Mesenchymal stem cell (in vitro differentiated cells and primary cell): ENCODE measurements around the gene RPH3AL. TPM values are rescaled to one million over a fixed set of nuclear protein-coding genes. Genes with fewer than 3 reads are reported as not detected.

Source experiments
- DNase-seq: peaks from one replicate; pipeline ENCODE4 v3.0.0-alpha.2; 2013
- H2AFZ ChIP-seq: one replicate; pipeline ENCODE4 v1.6.1; 2013; ENCODE audit warnings: low read depth, mild to moderate bottlenecking, control low read depth, inconsistent platforms, low read length, moderate library complexity
- H2AK5ac ChIP-seq: 2 replicates; pipeline ENCODE4 v1.6.1; 2013; ENCODE audit warnings: low read length, moderate library complexity, mild to moderate bottlenecking, inconsistent platforms; ENCODE audit not compliant: severe bottlenecking
- H2BK120ac ChIP-seq: one replicate; pipeline ENCODE4 v1.6.1; 2013; ENCODE audit warnings: low read depth, mild to moderate bottlenecking, inconsistent platforms, low read length, moderate library complexity
- H2BK12ac ChIP-seq, 2 experiments: one replicate each; pipeline ENCODE4 v1.6.1; 2013; ENCODE audit warnings: inconsistent platforms in 2 of 2, low read length in 2 of 2, mild to moderate bottlenecking in 2 of 2, moderate library complexity in 2 of 2, control low read depth in 1 of 2
- H2BK15ac ChIP-seq: one replicate; pipeline ENCODE4 v1.6.1; 2013; ENCODE audit warnings: mild to moderate bottlenecking, low read depth, inconsistent platforms; ENCODE audit not compliant: poor library complexity, severe bottlenecking
- H2BK5ac ChIP-seq: 2 replicates; pipeline ENCODE4 v1.6.1; 2013; ENCODE audit warnings: low read depth, mild to moderate bottlenecking, low read length, control low read depth, inconsistent platforms; ENCODE audit not compliant: poor library complexity, severe bottlenecking
- H3K14ac ChIP-seq, 2 experiments: one replicate each; pipeline ENCODE4 v1.6.1; 2013; ENCODE audit warnings: inconsistent platforms in 2 of 2, low read length in 2 of 2, control low read depth in 1 of 2, mild to moderate bottlenecking in 1 of 2, moderate library complexity in 1 of 2
- H3K18ac ChIP-seq, 2 experiments: one replicate each; pipeline ENCODE4 v1.6.1; 2013; ENCODE audit warnings: inconsistent platforms in 2 of 2, low read length in 2 of 2, control low read depth in 1 of 2, low read depth in 1 of 2, mild to moderate bottlenecking in 1 of 2
- H3K23ac ChIP-seq, 2 experiments: one replicate each; pipeline ENCODE4 v1.6.1; 2013; ENCODE audit warnings: inconsistent platforms in 2 of 2, low read length in 2 of 2, mild to moderate bottlenecking in 2 of 2, moderate library complexity in 2 of 2, control low read depth in 1 of 2
- H3K27ac ChIP-seq: 2 replicates; pipeline ENCODE4 v1.5.1; 2013; ENCODE audit warnings: mild to moderate bottlenecking, moderate library complexity, low read length, control low read depth, inconsistent platforms; ENCODE audit not compliant: poor library complexity, severe bottlenecking
- H3K27me3 ChIP-seq, 2 experiments: 2 replicates each; pipeline versions ENCODE4 v1.6.1 to v1.7.0; 2013; ENCODE audit warnings: low read length in 2 of 2, mild to moderate bottlenecking in 2 of 2, moderate library complexity in 2 of 2, control low read depth in 1 of 2, inconsistent platforms in 1 of 2; ENCODE audit not compliant: control insufficient read depth in 1 of 2, insufficient read depth in 1 of 2
- H3K36me3 ChIP-seq, 2 experiments: 2 replicates each; pipeline versions ENCODE4 v1.6.1 to v1.7.0; 2013; ENCODE audit warnings: low read length in 2 of 2, control low read depth in 1 of 2, inconsistent platforms in 1 of 2, low read depth in 1 of 2, mild to moderate bottlenecking in 1 of 2; ENCODE audit not compliant: insufficient read depth in 2 of 2, control insufficient read depth in 1 of 2
- H3K4ac ChIP-seq, 2 experiments: one replicate each; pipeline ENCODE4 v1.6.1; 2013; ENCODE audit warnings: inconsistent platforms in 2 of 2, low read length in 2 of 2, mild to moderate bottlenecking in 2 of 2, moderate library complexity in 2 of 2, control low read depth in 1 of 2, low read depth in 1 of 2
- H3K4me1 ChIP-seq: 2 replicates; pipeline ENCODE4 v1.6.1; 2013; ENCODE audit warnings: low read depth, low read length, control low read depth; ENCODE audit not compliant: control insufficient read depth, insufficient read depth
- H3K4me2 ChIP-seq: 2 replicates; pipeline ENCODE4 v1.6.1; 2013; ENCODE audit warnings: low read length, mild to moderate bottlenecking, inconsistent platforms; ENCODE audit not compliant: poor library complexity, severe bottlenecking
- H3K4me3 ChIP-seq, 2 experiments: 2 replicates each; pipeline versions ENCODE4 v1.5.1 to v1.7.0; 2013; ENCODE audit warnings: low read length in 2 of 2, mild to moderate bottlenecking in 2 of 2, control low read depth in 1 of 2, low read depth in 1 of 2; ENCODE audit not compliant: insufficient read depth in 1 of 2
- H3K79me1 ChIP-seq: replicated peaks from 2 replicates; pipeline ENCODE4 v1.6.1; 2013; ENCODE audit warnings: mild to moderate bottlenecking, control low read depth, low read length, inconsistent platforms; ENCODE audit not compliant: poor library complexity, severe bottlenecking
- H3K9ac ChIP-seq: 2 replicates; pipeline ENCODE4 v1.7.0; 2013; ENCODE audit warnings: mild to moderate bottlenecking, low read length, moderate library complexity
- H3K9me3 ChIP-seq: 2 replicates; pipeline ENCODE4 v1.7.0; 2013; ENCODE audit warnings: mild to moderate bottlenecking, low read length; ENCODE audit not compliant: control insufficient read depth
- H4K8ac ChIP-seq: one replicate; pipeline ENCODE4 v1.6.1; 2013; ENCODE audit warnings: inconsistent platforms, mild to moderate bottlenecking, low read length, moderate library complexity
- H4K91ac ChIP-seq: one replicate; pipeline ENCODE4 v1.6.1; 2013; ENCODE audit warnings: mild to moderate bottlenecking, low read length, inconsistent platforms
- WGBS: methylation state at CpG from one replicate; pipeline ENCODE4 v1.1.7; 2013; ENCODE audit warnings: mixed read lengths; 5-methylcytosine and 5-hydroxymethylcytosine counted together
- polyA plus RNA-seq, 2 experiments: library from polyadenylated mRNA; stranded (reverse); fragments of 200-250 nt; gene quantifications; one replicate each; pipeline ENCODE4 v1.2.3, GENCODE V29; 2013

The RPH3AL gene
- 4.0 TPM for polyA plus RNA-seq (2013, experiment 1 of 2)
- 3.6 TPM for polyA plus RNA-seq (2013, experiment 2 of 2)

GRCh38 chr17:352421-353212 is at the start of gene RPH3AL:
TSS of gene RPH3AL (minus strand) at chr17:352807. CDS start at chr17:327543, 25,264 bp downstream.
- WGBS: 22% methylated on average over 22 of the region's 22 CpGs
- Histone ChIP-seq H3K4me3 (no peak within 1 kb of the TSS), H3K4me1 (peaks cover 55% of the 10 kb centered on the region), H2BK5ac (peak within 1 kb of the TSS; percentile 87), H3K9ac (no peak within 1 kb of the TSS), H3K27ac (peak within 1 kb of the TSS; percentile 98), H2BK12ac (peak within 1 kb of the TSS; percentile 49 to 88), H2BK15ac (peak within 1 kb of the TSS; percentile 77), H3K9me3 (no peaks in the 10 kb centered on the region), H2AFZ (no peak within 1 kb of the TSS), H3K4me2 (peak within 1 kb of the TSS; percentile 47), H3K23ac (no peak within 1 kb of the TSS), H3K27me3 (peaks cover 0 to 4% of the 10 kb centered on the region in 2 experiments), H2AK5ac (peak within 1 kb of the TSS; percentile 98), H3K4ac (peak within 1 kb of the TSS; percentile 14 to 84), H3K36me3 (peaks cover 0 to 12% of the 10 kb centered on the region in 2 experiments), H2BK120ac (peak within 1 kb of the TSS; percentile 98), H4K8ac (peak within 1 kb of the TSS; percentile 98), H3K14ac (peak within 1 kb of the TSS in 1 of 2 experiments; percentile 29), H3K18ac (peak within 1 kb of the TSS; percentile 85 to 96), H4K91ac (peak within 1 kb of the TSS; percentile 98), H3K79me1 (peaks cover 21% of the 10 kb centered on the region)
- peak; percentile 83 for DNase-seq

DNA sequence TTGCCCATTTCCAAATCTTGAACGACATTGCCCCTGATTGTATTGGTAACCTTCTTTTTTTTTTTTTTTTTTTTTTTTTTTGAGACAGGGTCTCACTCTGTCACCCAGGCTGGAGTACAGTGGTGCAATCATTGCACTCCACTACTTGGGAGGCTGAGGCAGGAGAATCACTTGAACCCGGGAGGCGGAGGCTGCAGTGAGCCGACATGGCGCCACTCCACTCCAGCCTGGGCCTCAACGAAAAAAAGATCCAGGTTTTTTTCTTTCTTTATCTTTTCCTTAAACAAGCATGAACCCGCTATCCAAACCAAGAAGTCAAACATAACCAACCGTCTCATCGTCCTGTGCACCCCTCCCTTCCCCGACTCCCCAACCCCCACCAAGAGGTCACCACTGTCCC is 47.6 kb upstream of the RPH3AL start:
- 85% methylated on average over 9 of the region's 10 CpGs for WGBS
- H3K4me3 ChIP-seq: no peak overlapping the region
- no peaks in the 10 kb centered on the region for H3K9me3 ChIP-seq
- H2BK12ac ChIP-seq: no peak overlapping the region
- H2BK120ac ChIP-seq: no peak overlapping the region
- no peak overlapping the region for H3K23ac ChIP-seq
- no peak overlapping the region for H3K27ac ChIP-seq
- H2BK5ac ChIP-seq: no peak overlapping the region
- H3K18ac ChIP-seq: no peak overlapping the region
- H4K8ac ChIP-seq: no peak overlapping the region
- peaks cover 0 to 10% of the 10 kb centered on the region in 2 experiments for H3K27me3 ChIP-seq
- H3K4me1 ChIP-seq: no peaks in the 10 kb centered on the region
- no peak for DNase-seq
- no peak overlapping the region for H3K4me2 ChIP-seq
- no peak overlapping the region for H2AK5ac ChIP-seq
- H3K36me3 ChIP-seq: no peaks in the 10 kb centered on the region
- no peak overlapping the region for H4K91ac ChIP-seq
- H3K9ac ChIP-seq: no peak overlapping the region
- no peak overlapping the region for H2AFZ ChIP-seq
- no peak overlapping the region for H2BK15ac ChIP-seq
- H3K14ac ChIP-seq: no peak overlapping the region
- H3K79me1 ChIP-seq: no peaks in the 10 kb centered on the region
- H3K4ac ChIP-seq: no peak overlapping the region

GRCh38 chr17:396788-397187 is 44.2 kb upstream of the RPH3AL start:
- DNase-seq: no peak
- peaks cover 0 to 20% of the 10 kb centered on the region in 2 experiments for H3K27me3 ChIP-seq
- no peak overlapping the region for H2AK5ac ChIP-seq
- no peak overlapping the region for H2BK15ac ChIP-seq
- no peak overlapping the region for H3K4me3 ChIP-seq
- 98% methylated on average over 5 of the region's 6 CpGs for WGBS
- H3K36me3 ChIP-seq: no peaks in the 10 kb centered on the region
- H3K4ac ChIP-seq: no peak overlapping the region
- no peaks in the 10 kb centered on the region for H3K79me1 ChIP-seq
- no peak overlapping the region for H3K14ac ChIP-seq
- no peaks in the 10 kb centered on the region for H3K4me1 ChIP-seq
- H3K18ac ChIP-seq: no peak overlapping the region
- H4K8ac ChIP-seq: no peak overlapping the region
- no peak overlapping the region for H3K23ac ChIP-seq
- no peak overlapping the region for H4K91ac ChIP-seq
- no peak overlapping the region for H3K4me2 ChIP-seq
- H2BK120ac ChIP-seq: no peak overlapping the region
- no peak overlapping the region for H2AFZ ChIP-seq
- H2BK12ac ChIP-seq: no peak overlapping the region
- H3K9ac ChIP-seq: no peak overlapping the region
- H3K27ac ChIP-seq: no peak overlapping the region
- no peak overlapping the region for H2BK5ac ChIP-seq
- H3K9me3 ChIP-seq: no peaks in the 10 kb centered on the region

DNA sequence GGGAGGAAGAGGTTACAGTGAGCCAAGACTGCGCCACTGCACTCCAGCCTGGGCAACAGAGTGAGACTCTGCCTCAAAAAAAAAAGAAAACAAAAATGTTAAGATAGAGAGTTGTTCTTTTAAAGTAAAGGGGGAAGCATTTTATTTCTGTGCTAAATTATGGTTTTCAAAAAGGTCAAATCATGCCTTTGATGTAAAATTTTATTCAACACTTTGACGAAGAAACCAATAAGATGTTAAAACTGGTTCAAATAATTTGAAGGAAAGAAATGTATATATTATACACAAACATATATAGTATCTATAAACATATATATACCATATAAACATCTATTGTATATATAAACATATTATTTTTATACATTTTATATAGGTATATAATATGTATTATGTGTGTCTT is 43.4 kb upstream of the RPH3AL start:
- H3K4me1 ChIP-seq: no peaks in the 10 kb centered on the region
- H3K14ac ChIP-seq: no peak overlapping the region
- H3K23ac ChIP-seq: no peak overlapping the region
- H4K8ac ChIP-seq: no peak overlapping the region
- no peak overlapping the region for H2AFZ ChIP-seq
- H2BK120ac ChIP-seq: no peak overlapping the region
- no peak overlapping the region for H3K18ac ChIP-seq
- H3K79me1 ChIP-seq: no peaks in the 10 kb centered on the region
- 94% methylated on average over 1 of the region's 2 CpGs for WGBS
- no peak for DNase-seq
- no peaks in the 10 kb centered on the region for H3K9me3 ChIP-seq
- no peak overlapping the region for H3K4ac ChIP-seq
- H3K4me3 ChIP-seq: no peak overlapping the region
- H3K36me3 ChIP-seq: no peaks in the 10 kb centered on the region
- no peak overlapping the region for H2BK12ac ChIP-seq
- H4K91ac ChIP-seq: no peak overlapping the region
- no peak overlapping the region for H3K9ac ChIP-seq
- H3K27me3 ChIP-seq: peaks cover 0 to 17% of the 10 kb centered on the region in 2 experiments
- no peak overlapping the region for H3K4me2 ChIP-seq
- no peak overlapping the region for H3K27ac ChIP-seq
- no peak overlapping the region for H2BK15ac ChIP-seq
- no peak overlapping the region for H2AK5ac ChIP-seq
- H2BK5ac ChIP-seq: no peak overlapping the region
